Measurements from ENCODE around the gene TEAD1.

The TEAD1 gene

DNA sequence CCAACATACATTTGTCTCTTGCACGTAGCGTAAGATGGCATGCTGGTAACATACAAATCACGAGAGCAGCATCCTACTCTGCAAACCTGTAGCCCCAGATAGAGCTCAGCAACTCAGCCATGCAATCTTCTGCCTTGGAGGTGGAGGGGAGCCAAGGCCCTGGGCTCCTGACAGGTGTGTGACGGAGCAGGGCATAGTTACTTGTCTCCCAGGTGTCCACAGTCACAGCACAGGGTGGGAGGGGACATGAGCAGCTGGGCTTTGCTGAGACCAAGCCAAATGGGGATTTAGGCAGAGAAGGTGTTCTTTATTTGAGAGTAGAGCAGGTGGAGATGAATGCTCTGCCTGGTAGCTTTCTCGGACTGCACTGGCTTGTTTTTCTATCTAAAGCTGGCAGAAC, 111.7 kb downstream of the TEAD1 start:
- H3K9me3 ChIP-seq (replicated peaks in 1 of 2; ENCODE audit: control insufficient read depth in 2 of 2, insufficient read depth in 1 of 2, low read depth in 1 of 2, low read length in 2 of 2) = no peaks in the 10 kb centered on the region
- no peak overlapping the region for H3K18ac ChIP-seq (ENCODE audit: low read length)
- H4K8ac ChIP-seq (ENCODE audit: low read depth, low read length) = no peak overlapping the region
- H3K4me1 ChIP-seq (ENCODE audit: control insufficient read depth in 2 of 2, insufficient read depth in 1 of 2, low read depth in 1 of 2, low read length in 2 of 2) = peaks cover 0 to 16% of the 10 kb centered on the region in 2 donors
- WGBS, 2 donors (ENCODE audit: extremely low coverage in 2 of 2, insufficient read length in 2 of 2, insufficient replicate concordance in 1 of 2) = no CpG with 5 or more reads among the region's 5 CpGs
- no peak overlapping the region for H4K91ac ChIP-seq (ENCODE audit: low read depth, low read length, poor library complexity)
- no peak overlapping the region for H3K23ac ChIP-seq (ENCODE audit: low read depth, low read length, poor library complexity)
- no peak overlapping the region for H2BK5ac ChIP-seq (ENCODE audit: low read length)
- no peak overlapping the region for H2AFZ ChIP-seq (ENCODE audit: low read length)
- no peak overlapping the region for H2AK5ac ChIP-seq (ENCODE audit: low read depth, low read length)
- no peak overlapping the region for H3K14ac ChIP-seq (ENCODE audit: low read length)
- no peak overlapping the region for H2BK15ac ChIP-seq (ENCODE audit: low read length)
- no peak for DNase-seq (ENCODE audit: low spot score)
- H3K36me3 ChIP-seq (replicated peaks in 1 of 2; ENCODE audit: control insufficient read depth in 2 of 2, insufficient read depth in 2 of 2, low read length in 2 of 2) = peaks cover 6 to 45% of the 10 kb centered on the region in 2 donors
- H3K4me2 ChIP-seq (ENCODE audit: insufficient read depth, low read length, poor library complexity, severe bottlenecking) = no peak overlapping the region
- H3K27me3 ChIP-seq (ENCODE audit: control insufficient read depth in 3 of 3, insufficient read depth in 3 of 3, low read depth in 1 of 3, low read length in 3 of 3) = no peaks in the 10 kb centered on the region
- H3K4ac ChIP-seq (ENCODE audit: low read length) = no peak overlapping the region
- no peak overlapping the region for H3K9ac ChIP-seq (ENCODE audit: low read depth, low read length, poor library complexity)
- H3K79me1 ChIP-seq (ENCODE audit: low read depth, low read length) = peaks cover 9% of the 10 kb centered on the region
- H3K27ac ChIP-seq (replicated peaks; ENCODE audit: low read length) = no peak overlapping the region
- no peak overlapping the region for H2BK12ac ChIP-seq (ENCODE audit: low read length)
- no peak overlapping the region for H2BK120ac ChIP-seq (ENCODE audit: low read depth, low read length)
- no peak overlapping the region for H3K4me3 ChIP-seq (ENCODE audit: low read length in 2 of 2)

GRCh38 chr11:12786450-12786849, 112.2 kb downstream of the TEAD1 start:
- no CpG with 5 or more reads among the region's 4 CpGs for WGBS, 2 donors (ENCODE audit: extremely low coverage in 2 of 2, insufficient read length in 2 of 2, insufficient replicate concordance in 1 of 2)
- H3K27me3 ChIP-seq (ENCODE audit: control insufficient read depth in 3 of 3, insufficient read depth in 3 of 3, low read depth in 1 of 3, low read length in 3 of 3) = no peaks in the 10 kb centered on the region
- peaks cover 9% of the 10 kb centered on the region for H3K79me1 ChIP-seq (ENCODE audit: low read depth, low read length)
- peaks cover 0 to 16% of the 10 kb centered on the region in 2 donors for H3K4me1 ChIP-seq (ENCODE audit: control insufficient read depth in 2 of 2, insufficient read depth in 1 of 2, low read depth in 1 of 2, low read length in 2 of 2)
- no peak overlapping the region for H3K4ac ChIP-seq (ENCODE audit: low read length)
- H3K36me3 ChIP-seq (replicated peaks in 1 of 2; ENCODE audit: control insufficient read depth in 2 of 2, insufficient read depth in 2 of 2, low read length in 2 of 2) = peaks cover 6 to 39% of the 10 kb centered on the region in 2 donors
- H3K27ac ChIP-seq (replicated peaks; ENCODE audit: low read length) = no peak overlapping the region
- no peak overlapping the region for H4K8ac ChIP-seq (ENCODE audit: low read depth, low read length)
- no peaks in the 10 kb centered on the region for H3K9me3 ChIP-seq (replicated peaks in 1 of 2; ENCODE audit: control insufficient read depth in 2 of 2, insufficient read depth in 1 of 2, low read depth in 1 of 2, low read length in 2 of 2)
- H4K91ac ChIP-seq (ENCODE audit: low read depth, low read length, poor library complexity) = no peak overlapping the region
- no peak overlapping the region for H3K9ac ChIP-seq (ENCODE audit: low read depth, low read length, poor library complexity)
- no peak overlapping the region for H3K14ac ChIP-seq (ENCODE audit: low read length)
- H2AK5ac ChIP-seq (ENCODE audit: low read depth, low read length) = no peak overlapping the region
- H2AFZ ChIP-seq (ENCODE audit: low read length) = no peak overlapping the region
- H3K4me3 ChIP-seq (ENCODE audit: low read length in 2 of 2) = no peak overlapping the region
- DNase-seq (ENCODE audit: low spot score) = no peak
- no peak overlapping the region for H3K18ac ChIP-seq (ENCODE audit: low read length)
- no peak overlapping the region for H3K4me2 ChIP-seq (ENCODE audit: insufficient read depth, low read length, poor library complexity, severe bottlenecking)
- H2BK15ac ChIP-seq (ENCODE audit: low read length) = no peak overlapping the region
- H2BK12ac ChIP-seq (ENCODE audit: low read length) = no peak overlapping the region
- no peak overlapping the region for H2BK120ac ChIP-seq (ENCODE audit: low read depth, low read length)
- no peak overlapping the region for H3K23ac ChIP-seq (ENCODE audit: low read depth, low read length, poor library complexity)
- no peak overlapping the region for H2BK5ac ChIP-seq (ENCODE audit: low read length)

GRCh38 chr11:12786891-12787290, 112.7 kb downstream of the TEAD1 start:
- Histone ChIP-seq H3K36me3 (replicated peaks in 1 of 2; ENCODE audit: control insufficient read depth in 2 of 2, insufficient read depth in 2 of 2, low read length in 2 of 2) (peaks cover 6 to 37% of the 10 kb centered on the region in 2 donors), H3K27me3 (ENCODE audit: control insufficient read depth in 3 of 3, insufficient read depth in 3 of 3, low read depth in 1 of 3, low read length in 3 of 3) (no peaks in the 10 kb centered on the region), H2BK120ac (ENCODE audit: low read depth, low read length) (no peak overlapping the region), H3K4ac (ENCODE audit: low read length) (no peak overlapping the region), H3K23ac (ENCODE audit: low read depth, low read length, poor library complexity) (no peak overlapping the region), H3K79me1 (ENCODE audit: low read depth, low read length) (peaks cover 9% of the 10 kb centered on the region), H2AFZ (ENCODE audit: low read length) (no peak overlapping the region), H2BK15ac (ENCODE audit: low read length) (no peak overlapping the region), H3K14ac (ENCODE audit: low read length) (no peak overlapping the region), H2BK12ac (ENCODE audit: low read length) (no peak overlapping the region), H2AK5ac (ENCODE audit: low read depth, low read length) (no peak overlapping the region), H4K91ac (ENCODE audit: low read depth, low read length, poor library complexity) (no peak overlapping the region), H3K18ac (ENCODE audit: low read length) (no peak overlapping the region), H3K9me3 (replicated peaks in 1 of 2; ENCODE audit: control insufficient read depth in 2 of 2, insufficient read depth in 1 of 2, low read depth in 1 of 2, low read length in 2 of 2) (no peaks in the 10 kb centered on the region), H3K9ac (ENCODE audit: low read depth, low read length, poor library complexity) (no peak overlapping the region), H3K4me3 (ENCODE audit: low read length in 2 of 2) (no peak overlapping the region), H3K27ac (replicated peaks; ENCODE audit: low read length) (no peak overlapping the region), H3K4me2 (ENCODE audit: insufficient read depth, low read length, poor library complexity, severe bottlenecking) (no peak overlapping the region), H2BK5ac (ENCODE audit: low read length) (no peak overlapping the region), H3K4me1 (ENCODE audit: control insufficient read depth in 2 of 2, insufficient read depth in 1 of 2, low read depth in 1 of 2, low read length in 2 of 2) (peaks cover 0 to 16% of the 10 kb centered on the region in 2 donors), H4K8ac (ENCODE audit: low read depth, low read length) (no peak overlapping the region)
- WGBS, 2 donors (ENCODE audit: extremely low coverage in 2 of 2, insufficient read length in 2 of 2, insufficient replicate concordance in 1 of 2) = no CpG with 5 or more reads among the region's 5 CpGs
- no peak for DNase-seq (ENCODE audit: low spot score)

DNA sequence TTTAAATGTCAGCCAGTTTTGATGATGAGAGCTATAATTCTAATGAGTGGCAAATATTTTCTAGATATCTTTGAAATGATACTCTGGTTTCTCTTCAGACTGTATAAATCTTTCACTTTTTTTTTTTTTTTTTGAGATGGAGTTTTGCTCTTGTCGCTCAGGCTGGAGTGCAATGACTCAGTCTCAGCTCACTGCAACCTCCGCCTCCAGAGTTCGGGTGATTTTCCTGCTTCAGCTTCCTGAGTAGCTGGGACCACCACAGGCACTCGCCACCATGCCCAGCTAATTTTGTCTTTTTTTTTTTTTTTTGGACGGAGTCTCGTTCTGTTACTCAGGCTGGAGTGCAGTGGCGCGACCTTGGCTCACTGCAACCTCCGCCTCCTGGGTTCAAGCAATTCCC, 113.6 kb downstream of the TEAD1 start:
- Histone ChIP-seq H3K4ac (ENCODE audit: low read length) (no peak overlapping the region), H3K4me3 (ENCODE audit: low read length in 2 of 2) (no peak overlapping the region), H2BK5ac (ENCODE audit: low read length) (no peak overlapping the region), H3K27ac (replicated peaks; ENCODE audit: low read length) (no peak overlapping the region), H3K23ac (ENCODE audit: low read depth, low read length, poor library complexity) (no peak overlapping the region), H4K8ac (ENCODE audit: low read depth, low read length) (no peak overlapping the region), H2BK15ac (ENCODE audit: low read length) (no peak overlapping the region), H3K36me3 (replicated peaks in 1 of 2; ENCODE audit: control insufficient read depth in 2 of 2, insufficient read depth in 2 of 2, low read length in 2 of 2) (peaks cover 6 to 33% of the 10 kb centered on the region in 2 donors), H3K79me1 (ENCODE audit: low read depth, low read length) (peaks cover 9% of the 10 kb centered on the region), H3K9me3 (replicated peaks in 1 of 2; ENCODE audit: control insufficient read depth in 2 of 2, insufficient read depth in 1 of 2, low read depth in 1 of 2, low read length in 2 of 2) (no peaks in the 10 kb centered on the region), H3K4me2 (ENCODE audit: insufficient read depth, low read length, poor library complexity, severe bottlenecking) (no peak overlapping the region), H2AK5ac (ENCODE audit: low read depth, low read length) (no peak overlapping the region), H3K14ac (ENCODE audit: low read length) (no peak overlapping the region), H4K91ac (ENCODE audit: low read depth, low read length, poor library complexity) (no peak overlapping the region), H3K9ac (ENCODE audit: low read depth, low read length, poor library complexity) (no peak overlapping the region), H3K18ac (ENCODE audit: low read length) (no peak overlapping the region), H3K27me3 (ENCODE audit: control insufficient read depth in 3 of 3, insufficient read depth in 3 of 3, low read depth in 1 of 3, low read length in 3 of 3) (no peaks in the 10 kb centered on the region), H2BK12ac (ENCODE audit: low read length) (no peak overlapping the region), H3K4me1 (ENCODE audit: control insufficient read depth in 2 of 2, insufficient read depth in 1 of 2, low read depth in 1 of 2, low read length in 2 of 2) (peaks cover 0 to 16% of the 10 kb centered on the region in 2 donors), H2BK120ac (ENCODE audit: low read depth, low read length) (no peak overlapping the region), H2AFZ (ENCODE audit: low read length) (no peak overlapping the region)
- no peak for DNase-seq (ENCODE audit: low spot score)
- no CpG with 5 or more reads among the region's 9 CpGs for WGBS, 2 donors (ENCODE audit: extremely low coverage in 2 of 2, insufficient read length in 2 of 2, insufficient replicate concordance in 1 of 2)

Data from neuronal stem cell (in vitro differentiated cells).